ENCODE data around the gene CFAP57.

Gene CFAP57

DNA sequence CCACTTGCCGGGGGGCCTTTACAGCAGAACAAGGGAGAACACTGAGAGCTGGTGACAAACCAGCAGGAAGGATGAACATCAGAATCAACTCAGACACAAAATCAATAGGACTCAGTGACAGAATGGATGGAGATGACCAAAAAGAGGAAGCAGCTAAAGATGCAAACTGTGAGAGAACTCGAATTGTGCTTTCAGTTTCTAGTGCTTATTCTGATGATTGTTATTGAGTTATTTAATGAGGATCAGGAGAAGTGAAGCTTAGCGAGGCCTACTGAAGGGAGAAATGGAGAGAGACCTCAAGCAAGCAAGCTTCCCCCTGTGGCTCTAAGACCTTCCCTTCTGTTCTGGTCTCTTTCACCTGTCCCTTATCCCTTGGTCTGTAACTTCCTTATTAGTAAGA is 67.4 kb downstream of the CFAP57 start:
- Histone ChIP-seq H3K9me3 (ENCODE audit: insufficient read depth, low read depth, low read length) (no peaks in the 10 kb centered on the region), H3K27me3 (ENCODE audit: insufficient read depth, low read length) (no peaks in the 10 kb centered on the region), H3K27ac (ENCODE audit: low read depth, low read length) (no peak overlapping the region), H3K36me3 (ENCODE audit: insufficient read depth, low read length) (no peaks in the 10 kb centered on the region), H3K9ac (ENCODE audit: low read depth, low read length) (no peak overlapping the region), H3K4me3 (ENCODE audit: low read length) (no peak overlapping the region), H3K4me1 (ENCODE audit: insufficient read depth, low read length) (no peaks in the 10 kb centered on the region)
- WGBS = 85% methylated on average over 3 of the region's 3 CpGs

DNA sequence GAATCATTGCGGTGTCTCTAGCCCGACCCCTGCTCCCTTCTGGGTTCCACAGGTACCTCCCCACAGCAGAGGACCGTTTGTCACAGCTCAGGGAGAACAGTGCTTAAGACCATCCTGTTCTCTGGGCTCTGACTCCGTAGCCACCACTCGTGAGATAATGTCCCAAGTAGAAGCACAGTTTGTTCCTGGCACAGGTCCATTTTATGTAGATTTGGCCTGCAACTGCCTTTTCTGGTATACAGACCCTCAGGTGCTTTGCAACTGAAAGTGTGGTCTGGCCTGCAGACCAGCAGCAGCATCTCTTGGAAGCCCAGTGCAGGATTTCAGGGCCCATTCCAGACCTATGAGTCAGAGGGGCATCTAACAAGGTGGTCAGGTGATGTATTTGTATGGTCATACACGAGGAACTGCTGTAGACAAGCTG is 69.3 kb downstream of the CFAP57 start:
- H3K27ac ChIP-seq (ENCODE audit: low read depth, low read length) = no peak overlapping the region
- WGBS = 65% methylated on average over 6 of the region's 6 CpGs
- no peak overlapping the region for H3K9ac ChIP-seq (ENCODE audit: low read depth, low read length)
- H3K9me3 ChIP-seq (ENCODE audit: insufficient read depth, low read depth, low read length) = peaks cover 16% of the 10 kb centered on the region
- no peaks in the 10 kb centered on the region for H3K4me1 ChIP-seq (ENCODE audit: insufficient read depth, low read length)
- H3K36me3 ChIP-seq (ENCODE audit: insufficient read depth, low read length) = no peaks in the 10 kb centered on the region
- no peak overlapping the region for H3K4me3 ChIP-seq (ENCODE audit: low read length)
- H3K27me3 ChIP-seq (ENCODE audit: insufficient read depth, low read length) = no peaks in the 10 kb centered on the region

DNA sequence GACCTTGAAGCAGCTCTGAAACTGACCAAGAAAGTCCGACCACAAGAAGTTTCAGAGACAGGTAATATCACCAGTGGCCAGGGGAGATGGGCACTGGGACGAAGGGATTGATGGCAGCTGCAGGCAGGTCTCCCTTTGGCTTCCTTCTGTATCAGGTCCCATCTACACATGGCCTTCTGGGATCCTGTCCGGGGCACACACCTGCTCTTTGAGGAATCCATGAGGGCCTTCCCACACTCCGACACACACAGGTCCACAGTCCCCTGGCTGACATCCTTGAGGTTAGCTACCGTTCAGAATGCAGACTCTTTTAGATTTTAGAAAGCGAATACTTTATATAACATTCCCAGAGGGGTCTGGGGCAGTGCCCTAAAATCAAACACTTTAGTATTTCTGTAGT is 71.2 kb downstream of the CFAP57 start:
- no peak overlapping the region for H3K9ac ChIP-seq (ENCODE audit: low read depth, low read length)
- H3K4me3 ChIP-seq (ENCODE audit: low read length) = no peak overlapping the region
- no peak overlapping the region for H3K27ac ChIP-seq (ENCODE audit: low read depth, low read length)
- no peaks in the 10 kb centered on the region for H3K36me3 ChIP-seq (ENCODE audit: insufficient read depth, low read length)
- H3K4me1 ChIP-seq (ENCODE audit: insufficient read depth, low read length) = no peaks in the 10 kb centered on the region
- H3K27me3 ChIP-seq (ENCODE audit: insufficient read depth, low read length) = no peaks in the 10 kb centered on the region
- peaks cover 29% of the 10 kb centered on the region for H3K9me3 ChIP-seq (ENCODE audit: insufficient read depth, low read depth, low read length)
- 93% methylated on average over 6 of the region's 6 CpGs for WGBS

DNA sequence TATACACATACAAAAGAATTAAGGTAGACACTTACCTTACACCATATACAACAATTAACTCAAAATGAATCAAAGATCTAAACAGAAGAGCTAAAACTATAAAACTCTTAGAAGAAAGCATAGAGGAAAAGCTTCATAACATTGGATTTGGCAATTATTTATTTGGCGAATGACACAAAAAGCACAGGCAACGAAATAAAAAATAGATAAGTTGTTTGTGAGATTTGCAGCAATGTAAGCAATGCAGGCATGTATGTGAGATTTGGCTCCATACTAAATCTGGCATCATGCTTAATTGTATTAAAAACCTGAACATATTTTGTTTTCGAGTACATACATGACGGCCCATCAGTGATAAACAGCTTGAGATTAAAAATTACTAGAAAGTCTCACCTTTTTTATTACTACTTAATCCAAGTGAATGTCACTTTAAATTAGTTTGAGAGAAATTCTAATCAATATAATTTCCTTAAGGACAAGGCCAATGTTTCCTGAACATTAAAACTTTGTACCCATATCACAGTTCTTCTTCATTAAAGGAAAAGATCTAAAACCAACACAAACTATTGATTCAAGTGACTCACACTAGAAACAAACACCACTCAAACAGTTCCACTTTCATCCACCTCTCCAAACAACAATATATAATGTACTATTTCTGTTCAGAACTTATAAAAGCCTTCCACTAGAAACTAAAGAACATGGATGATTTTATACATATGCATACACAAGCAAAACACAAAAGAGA is 74.5 kb downstream of the CFAP57 start:
- no peak overlapping the region for H3K4me3 ChIP-seq (ENCODE audit: low read length)
- H3K9ac ChIP-seq (ENCODE audit: low read depth, low read length) = no peak overlapping the region
- no peaks in the 10 kb centered on the region for H3K36me3 ChIP-seq (ENCODE audit: insufficient read depth, low read length)
- no peaks in the 10 kb centered on the region for H3K27me3 ChIP-seq (ENCODE audit: insufficient read depth, low read length)
- H3K4me1 ChIP-seq (ENCODE audit: insufficient read depth, low read length) = no peaks in the 10 kb centered on the region
- H3K9me3 ChIP-seq (ENCODE audit: insufficient read depth, low read depth, low read length) = peaks cover 41% of the 10 kb centered on the region
- H3K27ac ChIP-seq (ENCODE audit: low read depth, low read length) = no peak overlapping the region
- WGBS = 97% methylated on average over 4 of the region's 4 CpGs

DNA sequence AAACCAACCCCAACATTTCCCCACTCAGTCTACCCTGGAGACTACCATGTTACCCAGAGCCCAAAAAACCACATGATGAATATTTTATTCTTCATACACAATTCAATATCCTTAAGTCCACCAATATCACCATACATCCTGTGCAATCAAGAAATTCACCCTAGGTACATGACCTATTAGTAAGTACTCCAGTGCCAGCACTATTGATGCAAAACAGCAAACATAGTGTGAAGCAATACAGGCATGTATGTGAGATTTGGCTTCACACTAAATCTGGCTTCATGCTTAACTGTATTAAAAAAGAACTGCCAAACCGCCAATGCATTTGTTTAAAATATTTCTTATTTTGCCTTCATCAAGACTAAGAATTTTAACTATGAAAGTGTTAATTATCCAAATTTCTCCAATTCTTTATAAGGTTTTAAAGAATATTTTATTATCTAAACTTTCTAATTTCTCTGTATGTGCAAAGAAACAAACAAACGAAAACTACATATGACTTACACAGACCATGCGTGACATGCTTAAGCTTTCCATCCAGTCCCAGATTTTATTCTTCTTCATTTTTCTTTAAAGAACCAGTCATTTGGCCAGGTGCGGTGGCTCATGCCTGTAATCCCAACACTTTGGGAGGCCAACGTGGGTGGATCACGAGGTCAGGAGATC is 75.3 kb downstream of the CFAP57 start:
- Histone ChIP-seq H3K9ac (ENCODE audit: low read depth, low read length) (no peak overlapping the region), H3K4me3 (ENCODE audit: low read length) (no peak overlapping the region), H3K9me3 (ENCODE audit: insufficient read depth, low read depth, low read length) (peaks cover 41% of the 10 kb centered on the region), H3K27ac (ENCODE audit: low read depth, low read length) (no peak overlapping the region), H3K27me3 (ENCODE audit: insufficient read depth, low read length) (no peaks in the 10 kb centered on the region), H3K36me3 (ENCODE audit: insufficient read depth, low read length) (no peaks in the 10 kb centered on the region), H3K4me1 (ENCODE audit: insufficient read depth, low read length) (no peaks in the 10 kb centered on the region)
- WGBS = 70% methylated on average over 5 of the region's 6 CpGs

DNA sequence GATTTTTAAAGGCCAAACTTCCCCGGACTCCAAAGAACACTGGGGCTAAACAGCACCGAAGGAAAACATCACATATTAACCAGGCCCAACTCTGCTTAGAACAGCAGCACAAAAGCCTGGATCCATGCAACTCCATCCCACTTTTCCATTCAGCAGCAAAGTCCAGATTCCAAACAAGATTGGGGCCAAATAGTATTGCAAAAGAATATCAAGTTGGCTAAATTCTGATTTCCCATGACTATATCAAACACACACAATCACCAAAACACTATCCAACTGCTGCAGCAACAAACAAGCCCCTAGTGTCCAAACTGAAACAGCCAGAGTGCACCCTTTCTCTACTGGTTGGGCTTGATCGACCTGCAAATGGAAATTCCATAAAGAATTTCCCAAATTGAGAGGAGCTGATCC is 78.2 kb downstream of the CFAP57 start:
- 92% methylated on average over 3 of the region's 3 CpGs for WGBS
- Histone ChIP-seq H3K27ac (ENCODE audit: low read depth, low read length) (no peak overlapping the region), H3K9me3 (ENCODE audit: insufficient read depth, low read depth, low read length) (peaks cover 36% of the 10 kb centered on the region), H3K36me3 (ENCODE audit: insufficient read depth, low read length) (no peaks in the 10 kb centered on the region), H3K4me3 (ENCODE audit: low read length) (no peak overlapping the region), H3K4me1 (ENCODE audit: insufficient read depth, low read length) (no peaks in the 10 kb centered on the region), H3K27me3 (ENCODE audit: insufficient read depth, low read length) (no peaks in the 10 kb centered on the region), H3K9ac (ENCODE audit: low read depth, low read length) (no peak overlapping the region)

DNA sequence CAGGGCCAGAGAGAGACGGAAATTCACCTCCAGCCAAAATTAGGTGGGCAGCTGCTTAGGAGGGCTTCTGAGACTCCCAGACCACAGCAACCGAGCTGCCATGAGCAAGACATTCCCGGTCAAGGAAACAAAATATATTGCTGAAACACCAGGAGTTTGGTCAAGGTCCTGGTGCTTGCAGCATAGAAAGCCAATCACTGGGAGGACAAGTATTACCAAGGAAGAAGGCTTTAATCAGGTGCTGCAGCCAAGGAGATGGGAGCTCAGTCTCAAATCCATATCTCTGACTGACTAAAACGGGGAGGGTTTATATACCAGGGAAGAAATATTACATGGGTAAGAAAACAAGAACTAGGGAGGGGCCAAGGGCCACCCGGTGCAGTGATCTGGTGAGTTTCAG is 78.9 kb downstream of the CFAP57 start:
- Histone ChIP-seq H3K4me3 (ENCODE audit: low read length) (no peak overlapping the region), H3K4me1 (ENCODE audit: insufficient read depth, low read length) (no peaks in the 10 kb centered on the region), H3K27me3 (ENCODE audit: insufficient read depth, low read length) (no peaks in the 10 kb centered on the region), H3K9me3 (ENCODE audit: insufficient read depth, low read depth, low read length) (peaks cover 30% of the 10 kb centered on the region), H3K9ac (ENCODE audit: low read depth, low read length) (no peak overlapping the region), H3K36me3 (ENCODE audit: insufficient read depth, low read length) (no peaks in the 10 kb centered on the region), H3K27ac (ENCODE audit: low read depth, low read length) (no peak overlapping the region)
- 88% methylated on average over 5 of the region's 5 CpGs for WGBS

DNA sequence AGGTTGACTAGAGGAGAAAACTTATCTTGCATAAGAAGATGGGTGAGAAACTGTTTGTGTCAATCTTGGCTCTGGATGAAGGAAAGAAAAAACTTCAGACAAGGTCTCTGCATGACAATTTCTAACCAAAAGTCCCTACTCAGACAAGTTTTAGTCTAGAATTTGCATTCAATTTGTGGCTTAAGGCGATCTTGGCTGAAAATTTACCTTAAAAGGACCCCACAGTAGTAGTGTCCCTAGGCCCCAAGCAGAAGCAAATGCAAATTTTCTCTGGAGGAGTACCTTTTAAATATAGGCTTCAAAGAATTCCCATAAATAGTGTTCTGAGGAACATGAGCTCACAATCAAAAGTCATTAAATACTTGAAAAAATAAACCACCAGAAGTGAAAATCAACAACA is 80.1 kb downstream of the CFAP57 start:
- Histone ChIP-seq H3K4me1 (ENCODE audit: insufficient read depth, low read length) (no peaks in the 10 kb centered on the region), H3K27me3 (ENCODE audit: insufficient read depth, low read length) (no peaks in the 10 kb centered on the region), H3K4me3 (ENCODE audit: low read length) (no peak overlapping the region), H3K36me3 (ENCODE audit: insufficient read depth, low read length) (no peaks in the 10 kb centered on the region), H3K9ac (ENCODE audit: low read depth, low read length) (no peak overlapping the region), H3K9me3 (ENCODE audit: insufficient read depth, low read depth, low read length) (peaks cover 18% of the 10 kb centered on the region), H3K27ac (ENCODE audit: low read depth, low read length) (no peak overlapping the region)
- 93% methylated on average over 1 of the region's 1 CpG for WGBS

DNA sequence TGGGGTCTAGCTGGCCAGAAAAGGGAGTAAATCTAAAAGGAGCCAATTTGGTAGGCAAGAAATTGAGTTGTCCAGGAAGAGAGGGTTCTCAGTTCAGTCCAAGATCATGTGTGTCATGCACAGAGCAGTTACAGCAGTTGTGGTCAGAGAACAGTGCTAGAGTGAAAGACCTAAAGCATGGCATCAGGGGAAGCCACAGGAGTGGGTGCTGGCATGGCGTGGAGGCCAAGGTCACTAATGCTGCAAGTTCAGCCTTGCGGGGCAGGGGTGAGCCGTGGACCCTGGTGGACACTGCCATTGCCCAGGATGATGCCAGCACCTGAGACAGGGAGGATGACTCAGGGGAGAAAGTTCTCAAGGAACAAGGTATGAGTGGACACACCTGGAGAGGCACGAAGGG is 81.0 kb downstream of the CFAP57 start:
- no peaks in the 10 kb centered on the region for H3K4me1 ChIP-seq (ENCODE audit: insufficient read depth, low read length)
- no peaks in the 10 kb centered on the region for H3K27me3 ChIP-seq (ENCODE audit: insufficient read depth, low read length)
- H3K4me3 ChIP-seq (ENCODE audit: low read length) = no peak overlapping the region
- no peak overlapping the region for H3K9ac ChIP-seq (ENCODE audit: low read depth, low read length)
- H3K9me3 ChIP-seq (ENCODE audit: insufficient read depth, low read depth, low read length) = peaks cover 19% of the 10 kb centered on the region
- 91% methylated on average over 4 of the region's 4 CpGs for WGBS
- H3K27ac ChIP-seq (ENCODE audit: low read depth, low read length) = no peak overlapping the region
- no peaks in the 10 kb centered on the region for H3K36me3 ChIP-seq (ENCODE audit: insufficient read depth, low read length)

DNA sequence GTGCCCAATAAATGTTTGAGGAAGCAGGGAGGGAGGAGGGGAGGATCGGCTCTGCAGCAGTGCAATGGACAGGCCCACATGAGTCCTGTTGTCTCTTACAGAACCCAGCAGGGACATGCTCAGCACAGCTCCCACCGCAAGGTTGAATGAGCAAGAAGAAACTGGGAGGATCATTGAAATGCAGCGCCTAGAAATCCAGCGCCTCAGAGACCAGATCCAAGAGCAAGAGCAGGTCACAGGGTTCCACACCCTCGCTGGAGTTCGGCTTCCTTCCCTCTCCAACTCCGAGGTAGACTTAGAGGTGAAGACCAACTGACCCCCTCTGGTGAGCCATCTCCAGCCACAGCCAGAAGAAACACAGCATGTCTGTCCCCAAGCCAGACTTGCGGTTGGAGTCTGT is 81.7 kb downstream of the CFAP57 start:
- Histone ChIP-seq H3K9ac (ENCODE audit: low read depth, low read length) (no peak overlapping the region), H3K36me3 (ENCODE audit: insufficient read depth, low read length) (no peaks in the 10 kb centered on the region), H3K9me3 (ENCODE audit: insufficient read depth, low read depth, low read length) (peaks cover 22% of the 10 kb centered on the region), H3K27me3 (ENCODE audit: insufficient read depth, low read length) (no peaks in the 10 kb centered on the region), H3K4me1 (ENCODE audit: insufficient read depth, low read length) (no peaks in the 10 kb centered on the region), H3K27ac (ENCODE audit: low read depth, low read length) (no peak overlapping the region), H3K4me3 (ENCODE audit: low read length) (no peak overlapping the region)
- WGBS = 89% methylated on average over 8 of the region's 8 CpGs

DNA sequence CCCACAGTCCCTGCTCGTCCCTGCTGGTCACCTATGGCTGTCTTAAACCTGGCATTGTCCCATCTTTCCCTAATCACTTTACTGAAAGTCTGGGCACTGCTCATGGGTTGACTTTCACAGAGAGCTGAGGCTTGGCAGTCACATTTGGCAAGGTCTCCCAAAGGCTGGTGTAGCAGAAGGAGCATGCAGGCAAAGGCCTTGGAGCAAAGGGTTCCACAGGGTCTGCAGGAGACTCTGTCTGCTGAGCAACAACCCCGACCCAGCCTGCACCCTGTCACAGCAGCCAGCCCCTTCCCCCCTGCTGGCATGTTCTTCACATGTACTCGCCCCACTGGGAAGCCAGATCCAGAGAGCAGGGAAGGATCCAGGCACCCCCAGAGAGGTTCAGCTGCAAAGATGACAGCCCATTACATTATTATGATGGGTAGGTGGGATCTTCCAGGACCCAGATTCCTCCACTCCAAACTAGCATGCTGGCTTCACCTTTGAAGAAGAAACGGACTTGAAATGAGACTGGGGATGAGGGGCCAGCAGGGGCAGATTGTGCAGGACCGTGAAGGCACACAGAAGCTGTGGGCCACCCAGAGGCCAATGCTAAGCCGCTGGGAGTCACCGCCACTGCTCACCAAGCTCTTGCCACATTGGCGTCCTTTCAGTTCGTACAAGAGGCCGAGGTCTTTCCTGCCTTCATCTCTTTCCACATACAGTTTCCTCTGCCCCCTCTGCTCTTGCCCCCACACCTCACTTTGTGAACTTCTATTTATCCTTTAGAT is 83.5 kb downstream of the CFAP57 start:
- 70% methylated on average over 10 of the region's 10 CpGs for WGBS
- H3K27me3 ChIP-seq (ENCODE audit: insufficient read depth, low read length) = no peaks in the 10 kb centered on the region
- H3K9ac ChIP-seq (ENCODE audit: low read depth, low read length) = no peak overlapping the region
- H3K9me3 ChIP-seq (ENCODE audit: insufficient read depth, low read depth, low read length) = peaks cover 28% of the 10 kb centered on the region
- H3K4me3 ChIP-seq (ENCODE audit: low read length) = no peak overlapping the region
- H3K27ac ChIP-seq (ENCODE audit: low read depth, low read length) = no peak overlapping the region
- no peaks in the 10 kb centered on the region for H3K36me3 ChIP-seq (ENCODE audit: insufficient read depth, low read length)
- no peaks in the 10 kb centered on the region for H3K4me1 ChIP-seq (ENCODE audit: insufficient read depth, low read length)
